ENCODE results near the gene PCDHGB5.
A peak's percentile ranks its signal among the peaks of the same experiment; 100 is the strongest.

PCDHGB5 gene

DNA sequence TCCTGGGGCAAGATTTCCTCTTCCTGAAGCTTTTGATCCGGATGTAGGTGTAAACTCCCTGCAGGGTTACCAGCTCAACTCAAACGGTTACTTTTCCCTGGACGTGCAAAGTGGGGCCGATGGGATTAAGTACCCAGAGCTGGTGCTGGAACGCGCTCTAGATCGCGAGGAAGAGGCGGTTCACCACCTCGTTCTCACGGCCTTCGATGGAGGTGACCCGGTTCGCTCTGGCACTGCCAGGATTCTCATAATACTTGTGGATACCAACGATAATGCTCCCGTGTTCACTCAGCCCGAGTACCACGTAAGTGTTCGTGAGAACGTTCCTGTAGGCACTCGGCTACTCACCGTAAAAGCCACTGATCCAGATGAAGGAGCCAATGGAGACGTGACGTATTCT lies 42.1 kb upstream of the PCDHGB5 start:
- H3K79me2 ChIP-seq: no peaks in the 10 kb centered on the region
- H2AFZ ChIP-seq: no peak overlapping the region
- no peak overlapping the region for H3K27ac ChIP-seq
- no peaks in the 10 kb centered on the region for H3K27me3 ChIP-seq (ENCODE audit: control insufficient read depth, insufficient read depth, low read length)
- no peak overlapping the region for H3K4me2 ChIP-seq (ENCODE audit: low read length)
- TF ChIP-seq, protein P1, sequence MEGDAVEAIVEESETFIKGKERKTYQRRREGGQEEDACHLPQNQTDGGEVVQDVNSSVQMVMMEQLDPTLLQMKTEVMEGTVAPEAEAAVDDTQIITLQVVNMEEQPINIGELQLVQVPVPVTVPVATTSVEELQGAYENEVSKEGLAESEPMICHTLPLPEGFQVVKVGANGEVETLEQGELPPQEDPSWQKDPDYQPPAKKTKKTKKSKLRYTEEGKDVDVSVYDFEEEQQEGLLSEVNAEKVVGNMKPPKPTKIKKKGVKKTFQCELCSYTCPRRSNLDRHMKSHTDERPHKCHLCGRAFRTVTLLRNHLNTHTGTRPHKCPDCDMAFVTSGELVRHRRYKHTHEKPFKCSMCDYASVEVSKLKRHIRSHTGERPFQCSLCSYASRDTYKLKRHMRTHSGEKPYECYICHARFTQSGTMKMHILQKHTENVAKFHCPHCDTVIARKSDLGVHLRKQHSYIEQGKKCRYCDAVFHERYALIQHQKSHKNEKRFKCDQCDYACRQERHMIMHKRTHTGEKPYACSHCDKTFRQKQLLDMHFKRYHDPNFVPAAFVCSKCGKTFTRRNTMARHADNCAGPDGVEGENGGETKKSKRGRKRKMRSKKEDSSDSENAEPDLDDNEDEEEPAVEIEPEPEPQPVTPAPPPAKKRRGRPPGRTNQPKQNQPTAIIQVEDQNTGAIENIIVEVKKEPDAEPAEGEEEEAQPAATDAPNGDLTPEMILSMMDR (IDR thresholded peaks at IDR 0.05): no peak
- peaks cover 5% of the 10 kb centered on the region for H3K36me3 ChIP-seq (ENCODE audit: control insufficient read depth, insufficient read depth, low read length)
- H3K4me1 ChIP-seq: no peaks in the 10 kb centered on the region
- peak overlapping the region; percentile 32 for H3K4me3 ChIP-seq (ENCODE audit: low read depth, low read length)
- no peak overlapping the region for H3K9ac ChIP-seq
- peaks cover 5% of the 10 kb centered on the region for H3K9me3 ChIP-seq (ENCODE audit: control insufficient read depth, low read length)

DNA sequence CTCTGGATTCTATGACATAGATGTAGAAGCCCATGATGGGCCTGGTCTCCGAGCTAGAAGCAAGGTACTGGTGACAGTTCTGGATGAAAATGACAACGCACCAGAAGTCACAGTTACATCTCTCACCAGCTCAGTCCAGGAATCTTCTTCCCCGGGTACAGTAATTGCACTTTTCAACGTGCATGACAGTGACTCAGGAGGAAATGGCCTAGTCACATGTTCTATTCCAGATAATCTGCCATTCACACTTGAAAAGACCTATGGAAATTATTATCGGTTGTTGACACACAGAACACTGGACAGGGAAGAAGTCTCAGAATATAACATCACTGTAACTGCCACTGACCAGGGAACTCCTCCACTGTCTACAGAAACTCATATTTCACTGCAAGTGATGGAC lies 41.6 kb upstream of the PCDHGB5 start:
- TF ChIP-seq, protein P1 (IDR thresholded peaks at IDR 0.05): no peak
- Histone ChIP-seq H3K27me3 (ENCODE audit: control insufficient read depth, insufficient read depth, low read length) (no peaks in the 10 kb centered on the region), H3K27ac (no peak overlapping the region), H3K4me2 (ENCODE audit: low read length) (no peak overlapping the region), H3K9ac (no peak overlapping the region), H3K4me3 (ENCODE audit: low read depth, low read length) (no peak overlapping the region), H2AFZ (no peak overlapping the region), H3K9me3 (ENCODE audit: control insufficient read depth, low read length) (peaks cover 5% of the 10 kb centered on the region), H3K4me1 (no peaks in the 10 kb centered on the region), H3K79me2 (no peaks in the 10 kb centered on the region), H3K36me3 (ENCODE audit: control insufficient read depth, insufficient read depth, low read length) (peaks cover 5% of the 10 kb centered on the region)

DNA sequence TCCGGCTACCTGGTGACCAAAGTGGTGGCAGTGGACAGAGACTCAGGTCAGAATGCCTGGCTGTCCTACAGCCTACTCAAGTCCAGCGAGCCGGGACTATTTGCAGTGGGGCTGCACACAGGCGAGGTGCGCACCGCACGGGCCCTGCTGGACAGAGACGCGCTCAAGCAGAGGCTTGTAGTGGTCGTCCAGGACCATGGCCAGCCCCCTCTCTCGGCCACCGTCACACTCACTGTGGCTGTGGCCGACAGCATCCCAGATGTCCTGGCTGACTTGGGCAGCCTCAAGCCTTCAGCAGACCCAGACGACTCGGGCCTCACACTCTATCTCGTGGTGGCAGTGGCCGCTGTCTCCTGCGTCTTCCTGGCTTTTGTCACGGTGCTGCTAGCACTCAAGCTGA lies 40.8 kb upstream of the PCDHGB5 start:
- H3K36me3 ChIP-seq (ENCODE audit: control insufficient read depth, insufficient read depth, low read length): peaks cover 5% of the 10 kb centered on the region
- no peaks in the 10 kb centered on the region for H3K79me2 ChIP-seq
- TF ChIP-seq, protein P1 (IDR thresholded peaks at IDR 0.05): no peak
- no peak overlapping the region for H3K4me2 ChIP-seq (ENCODE audit: low read length)
- H3K9ac ChIP-seq: no peak overlapping the region
- no peak overlapping the region for H2AFZ ChIP-seq
- H3K9me3 ChIP-seq (ENCODE audit: control insufficient read depth, low read length): peaks cover 5% of the 10 kb centered on the region
- H3K27me3 ChIP-seq (ENCODE audit: control insufficient read depth, insufficient read depth, low read length): no peaks in the 10 kb centered on the region
- no peak overlapping the region for H3K27ac ChIP-seq
- no peak overlapping the region for H3K4me3 ChIP-seq (ENCODE audit: low read depth, low read length)
- no peaks in the 10 kb centered on the region for H3K4me1 ChIP-seq

DNA sequence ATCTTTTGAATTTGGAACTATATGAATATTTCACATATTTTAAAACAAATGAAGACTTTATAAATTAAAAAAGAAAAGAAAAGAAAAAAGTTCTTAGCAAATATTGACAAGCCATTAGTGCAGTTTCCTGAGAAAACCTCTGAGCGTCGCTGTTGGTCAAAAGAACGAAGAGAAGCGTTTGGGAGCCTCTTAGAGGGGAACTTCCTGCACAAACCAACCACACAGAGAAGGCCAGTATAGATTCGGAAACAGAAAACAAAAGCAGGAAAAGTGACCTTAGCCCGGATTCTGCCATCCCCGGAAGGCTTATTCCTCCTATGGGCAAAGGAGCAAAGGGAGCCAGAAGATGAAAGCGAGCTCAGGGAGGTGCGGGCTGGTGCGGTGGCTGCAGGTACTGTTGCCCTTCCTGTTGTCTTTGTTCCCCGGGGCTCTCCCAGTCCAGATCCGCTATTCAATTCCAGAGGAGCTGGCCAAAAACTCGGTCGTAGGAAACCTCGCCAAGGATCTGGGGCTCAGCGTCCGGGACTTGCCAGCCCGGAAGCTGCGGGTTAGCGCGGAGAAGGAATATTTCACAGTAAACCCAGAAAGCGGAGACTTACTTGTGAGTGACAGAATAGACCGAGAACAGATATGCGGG lies 37.8 kb upstream of the PCDHGB5 start, which contains the start of gene PCDHGB2:
TSS of gene PCDHGB2 (plus strand) at position 205 of the 637 bp plus-strand sequence. CDS start at position 347, 142 bp downstream.
- Histone ChIP-seq H2AFZ (no peak within 1 kb of the TSS), H3K27me3 (ENCODE audit: control insufficient read depth, insufficient read depth, low read length) (no peaks in the 10 kb centered on the region), H3K4me2 (ENCODE audit: low read length) (no peak within 1 kb of the TSS), H3K4me1 (no peaks in the 10 kb centered on the region), H3K4me3 (ENCODE audit: low read depth, low read length) (no peak within 1 kb of the TSS), H3K9ac (no peak within 1 kb of the TSS), H3K36me3 (ENCODE audit: control insufficient read depth, insufficient read depth, low read length) (peaks cover 7% of the 10 kb centered on the region), H3K27ac (peak within 1 kb of the TSS; percentile 43), H3K79me2 (no peaks in the 10 kb centered on the region), H3K9me3 (ENCODE audit: control insufficient read depth, low read length) (peaks cover 5% of the 10 kb centered on the region)
- TF ChIP-seq, protein P1 (IDR thresholded peaks at IDR 0.05): no peak

DNA sequence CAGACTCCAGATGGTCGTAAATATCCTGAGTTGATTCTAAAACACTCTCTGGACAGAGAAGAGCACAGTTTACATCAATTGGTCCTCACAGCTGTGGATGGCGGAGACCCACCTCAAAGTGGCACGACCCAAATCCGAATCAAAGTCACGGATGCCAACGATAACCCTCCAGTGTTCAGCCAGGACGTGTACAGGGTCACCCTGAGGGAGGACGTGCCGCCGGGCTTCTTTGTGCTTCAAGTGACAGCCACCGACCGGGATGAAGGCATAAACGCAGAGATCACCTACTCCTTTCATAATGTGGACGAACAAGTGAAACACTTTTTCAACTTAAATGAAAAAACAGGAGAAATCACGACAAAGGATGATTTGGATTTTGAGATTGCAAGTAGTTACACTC lies 37.1 kb upstream of the PCDHGB5 start:
- Histone ChIP-seq H3K4me3 (ENCODE audit: low read depth, low read length) (no peak overlapping the region), H3K79me2 (no peaks in the 10 kb centered on the region), H3K4me2 (ENCODE audit: low read length) (no peak overlapping the region), H3K9me3 (ENCODE audit: control insufficient read depth, low read length) (peaks cover 5% of the 10 kb centered on the region), H3K9ac (no peak overlapping the region), H3K4me1 (no peaks in the 10 kb centered on the region), H3K27me3 (ENCODE audit: control insufficient read depth, insufficient read depth, low read length) (no peaks in the 10 kb centered on the region), H2AFZ (no peak overlapping the region), H3K36me3 (ENCODE audit: control insufficient read depth, insufficient read depth, low read length) (peaks cover 7% of the 10 kb centered on the region), H3K27ac (no peak overlapping the region)
- TF ChIP-seq, protein P1 (IDR thresholded peaks at IDR 0.05): no peak
